Endothelial cell of umbilical vein (primary cell): ENCODE data around the gene TLN1. TPM values are rescaled to one million over a fixed set of nuclear protein-coding genes. Genes with fewer than 3 reads are reported as not detected.

Experiments
- BruUV-seq: library from RNA; stranded (reverse); fragments of 400-500 nt; replicated peaks from 2 replicates; lab custom pipeline; 2021; lab: Mats Ljungman, UMichigan
- CTCF ChIA-PET: fragments of 300-600, 350-600 bp; sonication (Branson Sonifier 250); formaldehyde crosslinking; loops from one replicate; lab custom pipeline; 2021; ENCODE audit warnings: antibody characterized with exemption, inconsistent platforms; lab: Charles Lee
- POLR2A ChIA-PET: fragments of 300-600, 350-600 bp; sonication (Branson Sonifier 250); formaldehyde crosslinking; loops from one replicate; lab custom pipeline; 2021; ENCODE audit warnings: antibody characterized with exemption, inconsistent platforms; lab: Charles Lee
- DNase-seq: peaks from one replicate; pipeline ENCODE4 v3.0.0-alpha.2; 2011; ENCODE audit warnings: low read depth, low spot score
- FAIRE-seq: peaks from 2 replicates; lab custom pipeline; 2011; peaks lifted over from hg19 to GRCh38; lab: Jason Lieb, UNC
- H2AFZ ChIP-seq: 2 replicates; pipeline ENCODE4 v1.6.0; 2012; ENCODE audit warnings: low read depth, low read length, control low read depth, inconsistent platforms
- H3K27ac ChIP-seq: 2 replicates; pipeline ENCODE4 v1.5.1; 2011; ENCODE audit warnings: low read depth, mild to moderate bottlenecking, control low read depth, low read length, moderate library complexity; ENCODE audit not compliant: insufficient read depth
- H3K27me3 ChIP-seq, 2 experiments: 2 replicates each; pipeline versions ENCODE4 v1.6.0 to v1.6.1; 2011; ENCODE audit warnings: low read length in 2 of 2, mixed read lengths in 1 of 2; ENCODE audit not compliant: control insufficient read depth in 2 of 2, insufficient read depth in 2 of 2
- H3K36me3 ChIP-seq, 2 experiments: 2 replicates in 1 of 2; 3 replicates in 1 of 2; pipeline ENCODE4 v1.5.1; 2011; ENCODE audit warnings: low read length in 2 of 2, mild to moderate bottlenecking in 1 of 2, moderate library complexity in 1 of 2; ENCODE audit not compliant: control insufficient read depth in 2 of 2, insufficient read depth in 2 of 2; ENCODE audit errors: extremely low read depth in 1 of 2
- H3K4me1 ChIP-seq: 3 replicates; pipeline ENCODE4 v1.5.1; 2011; ENCODE audit warnings: mild to moderate bottlenecking, low read length; ENCODE audit not compliant: control insufficient read depth, insufficient read depth; ENCODE audit errors: extremely low read depth
- H3K4me2 ChIP-seq: 2 replicates; pipeline ENCODE4 v1.6.1; 2011; ENCODE audit warnings: low read length, control low read depth, mixed read lengths; ENCODE audit not compliant: insufficient read depth
- H3K4me3 ChIP-seq, 3 experiments: fragments of 200-600 bp in 1 of 3; sonication (generic), shearing (Covaris generic) in 1 of 3; replicated peaks in 1 of 3; 2 replicates each; pipeline ENCODE4 v1.5.1; 2011 to 2016; ENCODE audit warnings: control low read depth in 3 of 3, low read length in 3 of 3, mild to moderate bottlenecking in 2 of 3, inconsistent platforms in 1 of 3, low read depth in 1 of 3, moderate library complexity in 1 of 3; ENCODE audit not compliant: insufficient read depth in 1 of 3
- H3K79me2 ChIP-seq: 2 replicates; pipeline ENCODE4 v1.6.0; 2012; ENCODE audit warnings: low read length, inconsistent platforms; ENCODE audit not compliant: control insufficient read depth, insufficient read depth
- H3K9ac ChIP-seq: replicated peaks from 2 replicates; pipeline ENCODE3; 2011; ENCODE audit warnings: low read length, control low read depth; ENCODE audit not compliant: insufficient read depth; ENCODE audit errors: extremely low read depth
- H3K9me1 ChIP-seq: replicated peaks from 3 replicates; pipeline ENCODE4 v1.6.0; 2011; ENCODE audit warnings: mild to moderate bottlenecking, low read length; ENCODE audit not compliant: control insufficient read depth, insufficient read depth; ENCODE audit errors: extremely low read depth
- H3K9me3 ChIP-seq: replicated peaks from 2 replicates; pipeline ENCODE4 v1.5.1; 2012; ENCODE audit warnings: low read length, inconsistent platforms; ENCODE audit not compliant: control insufficient read depth, insufficient read depth
- H4K20me1 ChIP-seq: replicated peaks from 2 replicates; pipeline ENCODE3; 2011; ENCODE audit warnings: mild to moderate bottlenecking, low read length; ENCODE audit not compliant: control insufficient read depth, insufficient read depth; ENCODE audit errors: extremely low read depth
- CTCF ChIP-seq, 2 donors: IDR thresholded peaks; 1 replicate in 1 of 2; 2 replicates in 1 of 2; pipeline ENCODE4 v1.5.1; 2011; ENCODE audit warnings: low read length in 2 of 2, mild to moderate bottlenecking in 2 of 2, moderate library complexity in 2 of 2, control low read depth in 1 of 2, inconsistent platforms in 1 of 2, low read depth in 1 of 2; ENCODE audit not compliant: insufficient read depth in 1 of 2; ENCODE audit errors: extremely low read depth in 1 of 2
- EZH2 ChIP-seq: IDR thresholded peaks from 2 replicates; pipeline ENCODE4 v1.6.1; 2012; ENCODE audit warnings: borderline replicate concordance, low read depth, mild to moderate bottlenecking, moderate library complexity, low read length, inconsistent platforms; ENCODE audit not compliant: severe bottlenecking
- FOS ChIP-seq: IDR thresholded peaks from 2 replicates; pipeline ENCODE4 v1.6.1; 2011; ENCODE audit warnings: mild to moderate bottlenecking, low read length, moderate library complexity, borderline replicate concordance; ENCODE audit not compliant: insufficient read depth
- GATA2 ChIP-seq: IDR thresholded peaks from 2 replicates; pipeline ENCODE4 v1.7.0; 2011; ENCODE audit warnings: low read depth, mild to moderate bottlenecking, moderate library complexity, mixed read lengths, low read length; ENCODE audit not compliant: insufficient read length, insufficient read depth
- JUN ChIP-seq: IDR thresholded peaks from 2 replicates; pipeline ENCODE4 v1.6.1; 2011; ENCODE audit warnings: borderline replicate concordance, low read depth; ENCODE audit not compliant: insufficient read length, insufficient read depth
- MAX ChIP-seq: IDR thresholded peaks from 2 replicates; pipeline ENCODE4 v1.6.1; 2011; ENCODE audit not compliant: insufficient read depth, insufficient read length
- MYC ChIP-seq: IDR thresholded peaks from one replicate; pipeline ENCODE4 v1.6.1; 2011; ENCODE audit warnings: mild to moderate bottlenecking, low read depth, low read length
- POLR2A ChIP-seq: IDR thresholded peaks from 2 replicates; pipeline ENCODE4 v1.6.1; 2012; ENCODE audit warnings: low read depth, mild to moderate bottlenecking, control low read depth, low read length
- POLR2AphosphoS5 ChIP-seq: IDR thresholded peaks from 2 replicates; pipeline ENCODE4 v1.6.1; 2012; ENCODE audit warnings: low read depth, mild to moderate bottlenecking, control low read depth, low read length, moderate library complexity; ENCODE audit not compliant: insufficient read depth
- dilution Hi-C: fragments of 300-500 bp; cut with MboI; formaldehyde crosslinking; loops from one replicate; pipeline ENCODE4 v1.15.0; 2019; ENCODE audit warnings: low sequenced_read_pairs; ENCODE audit not compliant: extremely low pct_ligation_motif_present
- intact Hi-C: fragments of 100-400 bp; cut with micrococcal nuclease; formaldehyde crosslinking; loops from one replicate; pipeline ENCODE4 v1.10.0; 2022
- polyA plus RNA-seq, 4 experiments: library from polyadenylated mRNA; depleted of rRNA in 3 of 4; stranded (reverse) in 3 of 4; unstranded in 1 of 4; fragments of >200 nt; gene quantifications; 2 replicates each; pipeline versions ENCODE4 v1.2.1 to v1.2.3, GENCODE V29; 2011 to 2012; ENCODE audit warnings: missing spikeins in 1 of 4
- total RNA-seq: library from RNA; stranded (reverse); gene quantifications from 2 replicates; pipeline ENCODE4 v1.2.3, GENCODE V29; 2021

The TLN1 gene
- total and polyA plus RNA-seq, 2 donors (not counting 3 experiments of a cell fraction or from before 2014, with no cell fraction given), result 120 to 450 TPM

- ChIA-PET POLR2A (no interaction called here), CTCF (interaction anchor here (0.8 to 3.5 kb wide), 12 partner anchors 10 to 128 kb away, joined by 3 to 24 read pairs (median 8); partner anchors contain the start of genes CCDC107, CREB3, NPR2 and RMRP)
- peak within 1 kb of the TSS; percentile 25 for H3K9ac ChIP-seq
- BruUV-seq, result no TSS peak
- peak within 1 kb of the TSS; percentile 97 for H3K27ac ChIP-seq
- no peaks in the 10 kb centered on the region for H3K27me3 ChIP-seq
- H3K79me2 ChIP-seq, result peaks cover 7% of the 10 kb centered on the region
- no peak within 1 kb of the TSS for H2AFZ ChIP-seq
- TF ChIP-seq JUN (no peak), EZH2 (no peak), POLR2AphosphoS5 (no peak), CTCF (IDR thresholded peaks at IDR 0.05; ENCODE audit: extremely low read depth in 1 of 2, insufficient read depth in 1 of 2, low read depth in 1 of 2, low read length in 2 of 2) (peak in 1 of 2 donors; percentile 5), POLR2A (no peak), MYC (no peak), MAX (no peak), GATA2 (peak; percentile 52), FOS (peak; percentile 62)
- H3K4me1 ChIP-seq, result peaks cover 92% of the 10 kb centered on the region
- intact Hi-C loops, result no loop called here
- peaks cover 0 to 2% of the 10 kb centered on the region in 2 experiments for H3K36me3 ChIP-seq
- H4K20me1 ChIP-seq, result no peaks in the 10 kb centered on the region
- H3K4me2 ChIP-seq, result peak within 1 kb of the TSS; percentile 18
- H3K9me1 ChIP-seq, result no peaks in the 10 kb centered on the region
- DNase-seq (peak; percentile 75), FAIRE-seq (peak; percentile 91)
- H3K4me3 ChIP-seq, result no peak within 1 kb of the TSS
- dilution Hi-C loops, result no loop called here
- no peaks in the 10 kb centered on the region for H3K9me3 ChIP-seq
Measured at GRCh38 chr9:35754264-35754663, 22.3 kb upstream of the TLN1 start, which contains the start of gene MSMP. Gene MSMP (minus strand): TSS chr9:35754276. CDS start chr9:35754129, 147 bp downstream.
